H1 (cell line): ENCODE results near the gene CPXM2. TPM values are rescaled to one million over a fixed set of nuclear protein-coding genes. Genes with fewer than 3 reads are reported as not detected.

Experiments
- CTCF ChIA-PET: fragments of 300-600 bp; sonication (Branson Sonifier 250); formaldehyde crosslinking; loops from one replicate; lab custom pipeline; 2021; ENCODE audit not compliant: partially characterized antibody; lab: Charles Lee
- POLR2A ChIA-PET: fragments of 300-600 bp; sonication (Branson Sonifier 250); formaldehyde crosslinking; loops from one replicate; lab custom pipeline; 2021; ENCODE audit warnings: inconsistent platforms; ENCODE audit not compliant: partially characterized antibody; lab: Charles Lee
- DNase-seq, 2 experiments: peaks; one replicate each; pipeline versions ENCODE4 v3.0.0 to v3.0.0-alpha.2; 2010 to 2022; ENCODE audit warnings: low spot score in 2 of 2, low read depth in 1 of 2, mixed read lengths in 1 of 2
- FAIRE-seq: peaks from 2 replicates; lab custom pipeline; 2011; peaks lifted over from hg19 to GRCh38; lab: Jason Lieb, UNC
- H2AFZ ChIP-seq: 2 replicates; pipeline ENCODE4 v1.8.1; 2012; ENCODE audit warnings: low read length, inconsistent platforms
- H2AK5ac ChIP-seq: 2 replicates; pipeline ENCODE4 v1.6.1; 2013; ENCODE audit warnings: low read depth, low read length
- H2BK120ac ChIP-seq: replicated peaks from 2 replicates; pipeline ENCODE3; 2013; ENCODE audit warnings: low read depth, low read length, inconsistent platforms
- H2BK12ac ChIP-seq: 2 replicates; pipeline ENCODE4 v1.6.1; 2013; ENCODE audit warnings: low read depth, low read length
- H2BK15ac ChIP-seq: 2 replicates; pipeline ENCODE4 v1.6.1; 2013; ENCODE audit warnings: low read length
- H2BK20ac ChIP-seq: 2 replicates; pipeline ENCODE4 v1.6.1; 2013; ENCODE audit warnings: low read length
- H2BK5ac ChIP-seq: 2 replicates; pipeline ENCODE4 v1.6.1; 2013; ENCODE audit warnings: low read depth, low read length
- H3K14ac ChIP-seq: 2 replicates; pipeline ENCODE4 v1.6.1; 2013; ENCODE audit warnings: inconsistent platforms; ENCODE audit not compliant: insufficient read length
- H3K18ac ChIP-seq: 2 replicates; pipeline ENCODE4 v1.6.1; 2013; ENCODE audit warnings: low read length; ENCODE audit errors: extremely low read depth
- H3K23ac ChIP-seq: 2 replicates; pipeline ENCODE4 v1.6.1; 2013; ENCODE audit warnings: inconsistent platforms; ENCODE audit not compliant: insufficient read length
- H3K23me2 ChIP-seq: 2 replicates; pipeline ENCODE4 v1.6.1; 2013; ENCODE audit warnings: low read depth, low read length
- H3K27ac ChIP-seq: 2 replicates; pipeline ENCODE4 v1.6.1; 2011; ENCODE audit warnings: low read depth, low read length, inconsistent platforms
- H3K27me3 ChIP-seq, 4 experiments: replicated peaks in 1 of 4; 1 replicate in 1 of 4; 2 replicates in 3 of 4; pipeline versions ENCODE4 v1.6.1 to v1.8.1; 2011 to 2013; ENCODE audit warnings: low read length in 3 of 4, mild to moderate bottlenecking in 3 of 4, inconsistent platforms in 2 of 4, mixed read lengths in 2 of 4, moderate library complexity in 1 of 4; ENCODE audit not compliant: control insufficient read depth in 3 of 4, insufficient read depth in 3 of 4; ENCODE audit errors: extremely low read depth in 1 of 4
- H3K36me3 ChIP-seq, 4 experiments: 2 replicates each; pipeline versions ENCODE4 v1.6.1 to v1.8.1; 2011 to 2013; ENCODE audit warnings: mild to moderate bottlenecking in 4 of 4, low read length in 3 of 4, moderate library complexity in 2 of 4, control low read depth in 1 of 4, inconsistent platforms in 1 of 4; ENCODE audit not compliant: insufficient read depth in 4 of 4, control insufficient read depth in 2 of 4
- H3K4ac ChIP-seq: replicated peaks from 2 replicates; pipeline ENCODE3; 2013; ENCODE audit warnings: low read length, low read depth, mixed read lengths, inconsistent platforms; ENCODE audit not compliant: insufficient read length
- H3K4me1 ChIP-seq, 4 experiments: replicated peaks in 1 of 4; 1 replicate in 1 of 4; 2 replicates in 3 of 4; pipeline versions ENCODE4 v1.6.1 to v1.8.1; 2011 to 2013; ENCODE audit warnings: low read length in 3 of 4, inconsistent platforms in 2 of 4, mixed read lengths in 1 of 4; ENCODE audit not compliant: insufficient read depth in 4 of 4, control insufficient read depth in 3 of 4
- H3K4me2 ChIP-seq, 2 experiments: 2 replicates each; pipeline versions ENCODE4 v1.6.1 to v1.8.1; 2011 to 2013; ENCODE audit warnings: low read depth in 2 of 2, low read length in 2 of 2, control low read depth in 1 of 2, inconsistent platforms in 1 of 2, mild to moderate bottlenecking in 1 of 2; ENCODE audit not compliant: insufficient read depth in 1 of 2
- H3K4me3 ChIP-seq, 4 experiments: fragments of 200-600, 300-600 bp in 1 of 4; sonication (generic), shearing (Covaris generic), sonication (Bioruptor Twin) in 1 of 4; 2 replicates each; pipeline versions ENCODE4 v1.5.1 to v1.8.1; 2011 to 2016; ENCODE audit warnings: low read length in 4 of 4, low read depth in 3 of 4, control low read depth in 2 of 4, inconsistent platforms in 2 of 4, mild to moderate bottlenecking in 2 of 4, mixed read lengths in 1 of 4, moderate library complexity in 1 of 4; ENCODE audit not compliant: insufficient read depth in 2 of 4; ENCODE audit errors: extremely low read depth in 1 of 4
- H3K56ac ChIP-seq: replicated peaks from 2 replicates; pipeline ENCODE3; 2013; ENCODE audit warnings: low read depth, mild to moderate bottlenecking, mixed read lengths, low read length, inconsistent platforms; ENCODE audit not compliant: insufficient read length
- H3K79me1 ChIP-seq: 2 replicates; pipeline ENCODE4 v1.6.1; 2013; ENCODE audit warnings: low read depth, low read length, control low read depth
- H3K79me2 ChIP-seq, 2 experiments: 2 replicates each; pipeline versions ENCODE4 v1.6.1 to v1.8.1; 2012 to 2013; ENCODE audit warnings: low read length in 2 of 2, mild to moderate bottlenecking in 2 of 2, inconsistent platforms in 1 of 2; ENCODE audit not compliant: insufficient read depth in 2 of 2, control insufficient read depth in 1 of 2
- H3K9ac ChIP-seq, 4 experiments: replicated peaks in 1 of 4; 1 replicate in 1 of 4; 2 replicates in 3 of 4; pipeline versions ENCODE4 v1.6.1 to v1.8.1; 2011 to 2013; ENCODE audit warnings: low read depth in 3 of 4, low read length in 3 of 4, control low read depth in 2 of 4, mild to moderate bottlenecking in 2 of 4, moderate library complexity in 2 of 4, inconsistent platforms in 1 of 4; ENCODE audit errors: extremely low read depth in 1 of 4
- H3K9me3 ChIP-seq, 2 experiments: 2 replicates each; pipeline versions ENCODE4 v1.6.1 to v1.8.1; 2012 to 2013; ENCODE audit warnings: mild to moderate bottlenecking in 2 of 2, moderate library complexity in 2 of 2, control low read depth in 1 of 2, inconsistent platforms in 1 of 2, low read depth in 1 of 2, low read length in 1 of 2, mixed read lengths in 1 of 2; ENCODE audit not compliant: insufficient read depth in 2 of 2
- H4K20me1 ChIP-seq, 2 experiments: replicated peaks in 1 of 2; 2 replicates each; pipeline versions ENCODE3 to v1.8.1; 2011 to 2013; ENCODE audit warnings: inconsistent platforms in 2 of 2, low read length in 2 of 2, mild to moderate bottlenecking in 1 of 2; ENCODE audit not compliant: insufficient read depth in 2 of 2, control insufficient read depth in 1 of 2
- H4K5ac ChIP-seq: 2 replicates; pipeline ENCODE4 v1.6.1; 2013; ENCODE audit warnings: low read length, low read depth, mixed read lengths, inconsistent platforms; ENCODE audit not compliant: insufficient read length
- H4K8ac ChIP-seq: 2 replicates; pipeline ENCODE4 v1.8.0; 2013; ENCODE audit warnings: mild to moderate bottlenecking, moderate library complexity, low read length, inconsistent platforms; ENCODE audit not compliant: insufficient read depth; ENCODE audit errors: extremely low read depth
- H4K91ac ChIP-seq: replicated peaks from 2 replicates; pipeline ENCODE3; 2013; ENCODE audit warnings: low read length, mixed read lengths, inconsistent platforms; ENCODE audit not compliant: insufficient read length
- BACH1 ChIP-seq: IDR thresholded peaks from 2 replicates; pipeline ENCODE4 v1.6.1; 2012; ENCODE audit warnings: low read length, improper control_type of control experiment
- CTBP2 ChIP-seq: IDR thresholded peaks from 2 replicates; pipeline ENCODE4 v1.7.0; 2011; ENCODE audit warnings: borderline replicate concordance, mild to moderate bottlenecking, moderate library complexity, mixed read lengths, low read length; ENCODE audit not compliant: insufficient read depth, insufficient read length
- EGR1 ChIP-seq: IDR thresholded peaks from 2 replicates; pipeline ENCODE4 v1.6.1; 2011; ENCODE audit warnings: low read depth, low read length, borderline replicate concordance
- FOSL1 ChIP-seq: IDR thresholded peaks from 2 replicates; pipeline ENCODE4 v1.6.1; 2011; ENCODE audit warnings: mild to moderate bottlenecking, low read depth, low read length, moderate library complexity; ENCODE audit not compliant: insufficient read depth
- SIX5 ChIP-seq: IDR thresholded peaks from 2 replicates; pipeline ENCODE4 v1.6.1; 2011; ENCODE audit warnings: mild to moderate bottlenecking, low read depth, low read length
- SP1 ChIP-seq: IDR thresholded peaks from 2 replicates; pipeline ENCODE4 v1.6.1; 2011; ENCODE audit warnings: low read depth, low read length
- SP4 ChIP-seq: IDR thresholded peaks from 2 replicates; pipeline ENCODE4 v1.6.1; 2012; ENCODE audit warnings: low read length, inconsistent platforms
- SRF ChIP-seq: IDR thresholded peaks from 2 replicates; pipeline ENCODE4 v1.6.1; 2011; ENCODE audit warnings: mild to moderate bottlenecking, low read depth, low read length, moderate library complexity
- TAF7 ChIP-seq: optimal IDR thresholded peaks from 2 replicates; pipeline ENCODE3; 2011; ENCODE audit warnings: low read depth, mild to moderate bottlenecking, inconsistent platforms, low read length, moderate library complexity, borderline replicate concordance
- USF2 ChIP-seq: IDR thresholded peaks from 2 replicates; pipeline ENCODE4 v1.6.1; 2011; ENCODE audit warnings: low read length, improper control_type of control experiment
- WGBS, 2 experiments: shearing (Covaris generic) in 1 of 2; methylation state at CpG; one replicate each; pipeline versions ENCODE4 v1.1.6 to v1.1.7; 2013 to 2015; ENCODE audit warnings: low lambda C conversion rate in 2 of 2, mixed read lengths in 2 of 2, inconsistent platforms in 1 of 2, low coverage in 1 of 2, missing lambda C conversion rate in 1 of 2; ENCODE audit not compliant: insufficient replicate concordance in 2 of 2, insufficient coverage in 1 of 2, insufficient read length in 1 of 2; ENCODE audit errors: extremely low coverage in 1 of 2, missing lambda C conversion rate in 1 of 2; 5-methylcytosine and 5-hydroxymethylcytosine counted together
- polyA plus RNA-seq, 7 experiments: library from polyadenylated mRNA; depleted of rRNA in 3 of 7; stranded (reverse) in 5 of 7; unstranded in 2 of 7; fragments of >200 nt in 5 of 7; fragments of 200-250 nt in 2 of 7; gene quantifications; 1 replicate in 5 of 7; 2 replicates in 1 of 7; 4 replicates in 1 of 7; pipeline versions ENCODE4 v1.2.1 to v1.2.3, GENCODE V29; 2011 to 2013; ENCODE audit warnings: missing spikeins in 2 of 7, mixed read lengths in 2 of 7
- total RNA-seq: library from RNA; stranded (reverse); fragmentation: NEBNext Ultra II Directional; extraction: Animal tissue kit (Norgen Biotek cat#: 25700); gene quantifications from 2 replicates; pipeline ENCODE4 v1.2.1, GENCODE V29; 2021

CPXM2 gene
- total and polyA plus RNA-seq, 2 of the 8 experiments (the other 6 are each of a cell fraction or from before 2014, with no cell fraction given), result 2.4 to 2.9 TPM

GRCh38 chr10:123864923-123865322 lies 26.7 kb downstream of the CPXM2 start:
- Histone ChIP-seq H3K18ac (no peak overlapping the region), H3K36me3 (no peaks in the 10 kb centered on the region), H4K91ac (no peak overlapping the region), H3K14ac (no peak overlapping the region), H3K27ac (no peak overlapping the region), H2BK20ac (no peak overlapping the region), H3K9me3 (no peaks in the 10 kb centered on the region), H2AFZ (no peak overlapping the region), H2BK12ac (no peak overlapping the region), H2AK5ac (no peak overlapping the region), H3K23me2 (no peaks in the 10 kb centered on the region), H4K20me1 (no peaks in the 10 kb centered on the region), H3K79me2 (no peaks in the 10 kb centered on the region), H4K8ac (no peak overlapping the region), H3K56ac (no peak overlapping the region), H2BK120ac (no peak overlapping the region), H2BK5ac (no peak overlapping the region), H3K9ac (no peak overlapping the region), H2BK15ac (no peak overlapping the region), H3K27me3 (no peaks in the 10 kb centered on the region), H3K4me2 (no peak overlapping the region), H3K4ac (no peak overlapping the region), H3K4me3 (no peak overlapping the region), H3K4me1 (peaks cover 0 to 11% (median 3%) of the 10 kb centered on the region in 4 experiments; a peak in 6 of 7 replicates), H3K23ac (no peak overlapping the region), H4K5ac (no peak overlapping the region), H3K79me1 (no peaks in the 10 kb centered on the region)
- TF ChIP-seq USF2 (no peak), SP4 (no peak), SRF (no peak), EGR1 (no peak), CTBP2 (no peak), FOSL1 (no peak), SP1 (no peak), SIX5 (no peak), TAF7 (no peak), BACH1 (no peak)
- peak in 1 of 2 experiments; percentile 8 for DNase-seq
- ChIA-PET CTCF (interaction anchor here (0.7 to 3.1 kb wide), 14 partner anchors 9 to 480 kb away, joined by 3 to 17 read pairs (median 3); no protein-coding TSS in a partner anchor), POLR2A (interaction anchor here (0.7 kb wide), 1 partner anchor 14 kb away, joined by 3 read pairs; no protein-coding TSS in a partner anchor)
- FAIRE-seq, result no peak
- WGBS, 2 experiments, result 78% methylated on average over 9 of the region's 9 CpGs; no CpG with 5 or more reads in 1 of the 2 experiments
